Mammary epithelial cell (primary cell): ENCODE results near the gene DSP.

Experiments used
- EZH2 ChIP-seq: IDR thresholded peaks from 2 replicates; pipeline ENCODE4 v1.6.1; 2012; ENCODE audit warnings: low read length, inconsistent platforms, borderline replicate concordance
- TF ChIP-seq, protein P1 (sequence below), 2 donors: IDR thresholded peaks in 1 of 2; conservative IDR thresholded peaks in 1 of 2; 2 replicates each; pipeline ENCODE4 v1.5.1; 2011 to 2012; ENCODE audit warnings: inconsistent platforms in 2 of 2, low read length in 2 of 2, mild to moderate bottlenecking in 2 of 2, control low read depth in 1 of 2, low read depth in 1 of 2; ENCODE audit not compliant: insufficient read depth in 1 of 2; ENCODE audit errors: extremely low read depth in 1 of 2

GRCh38 chr6:7534192-7534591 is 7.3 kb upstream of the DSP start:
- no peak for TF ChIP-seq EZH2
- TF ChIP-seq, protein P1, sequence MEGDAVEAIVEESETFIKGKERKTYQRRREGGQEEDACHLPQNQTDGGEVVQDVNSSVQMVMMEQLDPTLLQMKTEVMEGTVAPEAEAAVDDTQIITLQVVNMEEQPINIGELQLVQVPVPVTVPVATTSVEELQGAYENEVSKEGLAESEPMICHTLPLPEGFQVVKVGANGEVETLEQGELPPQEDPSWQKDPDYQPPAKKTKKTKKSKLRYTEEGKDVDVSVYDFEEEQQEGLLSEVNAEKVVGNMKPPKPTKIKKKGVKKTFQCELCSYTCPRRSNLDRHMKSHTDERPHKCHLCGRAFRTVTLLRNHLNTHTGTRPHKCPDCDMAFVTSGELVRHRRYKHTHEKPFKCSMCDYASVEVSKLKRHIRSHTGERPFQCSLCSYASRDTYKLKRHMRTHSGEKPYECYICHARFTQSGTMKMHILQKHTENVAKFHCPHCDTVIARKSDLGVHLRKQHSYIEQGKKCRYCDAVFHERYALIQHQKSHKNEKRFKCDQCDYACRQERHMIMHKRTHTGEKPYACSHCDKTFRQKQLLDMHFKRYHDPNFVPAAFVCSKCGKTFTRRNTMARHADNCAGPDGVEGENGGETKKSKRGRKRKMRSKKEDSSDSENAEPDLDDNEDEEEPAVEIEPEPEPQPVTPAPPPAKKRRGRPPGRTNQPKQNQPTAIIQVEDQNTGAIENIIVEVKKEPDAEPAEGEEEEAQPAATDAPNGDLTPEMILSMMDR (conservative IDR thresholded peaks at IDR 0.05 in 1 of 2, IDR thresholded peaks at IDR 0.05 in 1 of 2; ENCODE audit: extremely low read depth in 1 of 2, insufficient read depth in 1 of 2, low read depth in 1 of 2, low read length in 2 of 2) = no peak
